HG02610 (cell line): ENCODE measurements around the gene CELA3A.
"Not testable (repeated sequence)": the region's sequence is repeated elsewhere in the genome, so short reads cannot be mapped to it uniquely, and the experiment has no call there.

ENCODE experiments used
- ATAC-seq: cut with Tn5 transposase; IDR thresholded peaks from one replicate; pipeline ENCODE4 v1.9.1; 2021; ENCODE audit warnings: mild to moderate bottlenecking, moderate library complexity; ENCODE audit not compliant: unreplicated experiment

Gene CELA3A

GRCh38 chr1:22012752-22013151 lies 11.3 kb downstream of the CELA3A start:
- not testable (repeated sequence) for ATAC-seq

GRCh38 chr1:22014575-22015206 lies 13.2 kb downstream of the CELA3A start:
- not testable (repeated sequence) for ATAC-seq

- ATAC-seq, result no peak
Observed at GRCh38 chr1:22018583-22019559, 17.4 kb downstream of the CELA3A start.

- no peak for ATAC-seq
Observed at GRCh38 chr1:22021061-22021460, 19.6 kb downstream of the CELA3A start.

- ATAC-seq, result peak; percentile 26
Observed at GRCh38 chr1:22024485-22025367, 23.3 kb downstream of the CELA3A start.

GRCh38 chr1:22025368-22026155 lies 24.1 kb downstream of the CELA3A start:
- ATAC-seq, result peak; percentile 69

- ATAC-seq, result no peak
Observed at GRCh38 chr1:22026924-22027289, 25.4 kb downstream of the CELA3A start.

GRCh38 chr1:22030057-22030456 lies 28.6 kb downstream of the CELA3A start:
- no peak for ATAC-seq

- ATAC-seq, result no peak
Observed at GRCh38 chr1:22030473-22030872, 29.0 kb downstream of the CELA3A start.

GRCh38 chr1:22031214-22031962 lies 29.9 kb downstream of the CELA3A start:
- no peak for ATAC-seq

- ATAC-seq, result not testable (repeated sequence)
Observed at GRCh38 chr1:22034834-22035233, 33.4 kb downstream of the CELA3A start.

- no peak for ATAC-seq
Observed at GRCh38 chr1:22037520-22037919, 36.1 kb downstream of the CELA3A start.

GRCh38 chr1:22038036-22038435 lies 36.6 kb downstream of the CELA3A start:
- ATAC-seq, result no peak

- peak; percentile 97 for ATAC-seq
Observed at GRCh38 chr1:22039594-22040285, 38.3 kb downstream of the CELA3A start.

GRCh38 chr1:22040286-22040623 lies 38.8 kb downstream of the CELA3A start:
- ATAC-seq, result no peak

GRCh38 chr1:22041505-22041904 lies 40.0 kb downstream of the CELA3A start:
- ATAC-seq, result no peak

GRCh38 chr1:22043198-22043769 lies 41.8 kb downstream of the CELA3A start:
- ATAC-seq, result no peak

GRCh38 chr1:22044690-22045420 lies 43.4 kb downstream of the CELA3A start:
- no peak for ATAC-seq
